Renal cortical epithelial cell (primary cell): ENCODE measurements around the gene LRRFIP1. TPM values are rescaled to one million over a fixed set of nuclear protein-coding genes. Genes with fewer than 3 reads are reported as not detected.

ENCODE experiments used
- DNase-seq: peaks from one replicate; pipeline ENCODE4 v3.0.0-alpha.2; 2011; ENCODE audit warnings: low read depth
- total RNA-seq: library from RNA; depleted of rRNA; stranded (reverse); fragments of >200 nt; gene quantifications from 2 replicates; pipeline ENCODE4 v1.2.3, GENCODE V29; 2014

Gene LRRFIP1
- total RNA-seq, 1 donor from 2014 or later, result 156 TPM

DNA sequence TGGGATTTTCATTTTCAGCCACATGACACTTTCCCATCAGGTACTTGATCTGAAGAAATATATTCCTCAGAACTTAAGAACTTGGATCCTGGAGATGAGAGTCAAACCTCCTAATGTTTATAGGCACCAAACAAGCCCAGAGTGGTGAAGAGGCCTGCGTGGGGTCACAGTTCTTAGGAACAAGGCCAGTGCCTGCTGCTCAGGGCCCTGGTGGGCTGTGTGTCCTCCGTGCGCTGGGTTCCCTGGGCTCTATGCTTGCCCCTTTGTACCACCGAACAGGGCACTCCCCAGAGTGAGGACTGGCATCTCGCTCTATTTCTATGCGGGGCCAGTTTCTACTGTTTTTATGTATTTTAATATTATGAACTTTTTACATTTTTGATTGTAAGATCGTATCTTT, 95.2 kb downstream of the LRRFIP1 start:
- no peak for DNase-seq

DNA sequence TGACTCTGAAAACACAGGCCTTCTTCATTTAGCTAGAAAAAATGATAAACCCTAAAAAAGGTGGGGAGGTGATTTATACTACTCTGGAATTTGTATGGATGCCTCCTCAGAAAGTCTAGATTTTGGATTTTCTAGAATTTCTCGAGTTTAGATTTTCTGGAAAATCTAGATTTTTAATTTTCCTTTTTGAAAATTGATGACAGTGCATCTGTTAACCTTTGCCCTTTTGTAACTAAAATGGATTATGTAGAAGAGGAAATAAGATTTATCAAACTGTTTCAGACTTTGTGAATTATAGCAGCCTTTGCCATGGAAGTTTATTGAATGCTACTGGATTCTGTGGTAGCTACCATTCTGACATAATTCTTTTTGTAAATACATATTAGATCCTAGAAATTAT, 95.6 kb downstream of the LRRFIP1 start:
- DNase-seq, result no peak

DNA sequence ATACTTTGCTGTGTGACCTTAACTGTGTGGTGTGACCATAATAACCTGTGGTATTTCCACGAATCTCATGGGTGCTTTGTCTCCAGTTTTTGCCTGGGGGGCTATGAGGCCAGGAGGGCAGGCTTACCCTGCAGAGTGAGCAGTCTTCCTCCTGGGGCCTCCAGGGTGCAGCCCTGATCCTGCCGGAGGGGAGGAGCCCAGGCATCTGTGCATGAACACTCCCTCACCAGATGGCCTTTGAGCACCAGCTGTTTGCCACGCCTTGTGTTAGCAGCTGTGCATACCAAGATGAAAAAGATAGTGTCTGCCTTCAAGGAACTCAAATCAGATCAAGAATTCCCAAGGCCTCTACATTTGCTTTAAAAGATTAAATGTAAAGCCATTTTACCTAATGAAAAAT, 96.2 kb downstream of the LRRFIP1 start:
- DNase-seq, result no peak

DNA sequence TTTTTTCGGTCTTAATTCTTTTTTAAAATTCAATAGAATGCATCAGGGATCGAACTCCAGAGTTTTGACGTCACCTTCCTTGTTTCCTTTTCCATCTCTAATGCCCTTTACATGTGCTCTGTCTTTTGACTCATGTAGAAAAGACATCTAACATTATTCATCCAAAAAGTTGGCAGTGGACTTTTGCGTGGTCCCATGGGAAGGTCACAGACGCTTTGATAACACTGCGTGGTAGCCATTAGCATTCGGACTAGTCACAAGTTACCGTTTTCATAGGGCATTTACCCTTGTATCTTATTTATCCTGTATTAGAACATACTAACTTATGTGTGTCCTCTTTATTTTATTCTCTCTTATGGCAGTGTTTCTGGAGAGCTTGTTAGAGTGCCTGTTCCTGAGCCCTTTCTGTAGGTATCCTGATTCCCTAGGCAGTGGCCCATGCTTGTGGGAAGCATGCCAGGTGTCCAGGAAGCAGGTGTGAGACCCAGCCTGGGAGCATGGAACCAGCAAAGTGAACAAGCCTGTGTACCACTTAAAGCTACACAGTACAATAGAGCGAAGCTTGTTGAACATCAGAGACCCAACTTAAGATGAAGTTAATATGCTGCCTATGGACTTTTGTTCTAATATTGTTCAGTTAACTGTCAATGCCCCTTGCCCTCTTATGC, 97.6 kb downstream of the LRRFIP1 start:
- no peak for DNase-seq

DNA sequence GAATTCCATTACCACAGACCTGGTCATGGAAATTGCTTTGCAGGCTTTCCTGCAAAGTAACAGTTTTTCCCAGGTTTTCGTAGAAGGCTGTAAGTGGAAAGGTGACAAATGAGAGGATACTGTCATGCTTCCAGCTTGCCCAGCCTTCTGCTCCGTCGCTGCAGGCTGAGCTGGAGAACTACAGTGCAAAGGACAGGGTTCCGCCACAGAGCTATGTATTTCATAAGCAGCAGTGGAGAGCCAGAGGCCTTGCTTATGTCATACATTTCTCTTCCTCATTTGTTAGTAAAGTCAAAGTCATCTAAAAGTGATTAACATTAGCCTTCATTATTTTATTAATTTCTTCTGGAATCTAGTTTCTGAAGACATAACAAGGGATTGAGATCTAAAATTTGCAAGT, 98.3 kb downstream of the LRRFIP1 start:
- DNase-seq, result no peak

DNA sequence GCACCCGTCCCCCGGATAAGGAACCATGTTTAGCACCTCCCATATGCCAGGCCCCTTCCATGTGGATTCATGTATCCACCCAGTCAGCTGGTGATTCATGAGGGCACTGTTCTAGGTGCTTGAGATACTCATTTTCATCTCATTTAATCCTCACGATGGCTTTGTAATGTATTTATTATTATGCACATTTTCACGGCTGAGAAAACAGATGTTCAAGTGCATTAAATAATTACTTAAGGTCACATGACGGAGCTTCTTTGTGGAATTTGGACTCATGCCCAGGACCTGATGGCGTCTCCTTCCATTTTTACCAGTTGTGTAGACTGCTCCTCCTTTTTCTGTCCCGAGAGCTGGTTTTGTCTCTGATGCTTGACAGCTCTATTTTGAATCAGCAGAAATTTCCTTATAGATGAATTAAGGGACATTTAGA, 99.0 kb downstream of the LRRFIP1 start:
- DNase-seq, result peak; percentile 48

- DNase-seq, result peak; percentile 55
Observed at GRCh38 chr2:237727363-237727762, 100.0 kb downstream of the LRRFIP1 start.

DNA sequence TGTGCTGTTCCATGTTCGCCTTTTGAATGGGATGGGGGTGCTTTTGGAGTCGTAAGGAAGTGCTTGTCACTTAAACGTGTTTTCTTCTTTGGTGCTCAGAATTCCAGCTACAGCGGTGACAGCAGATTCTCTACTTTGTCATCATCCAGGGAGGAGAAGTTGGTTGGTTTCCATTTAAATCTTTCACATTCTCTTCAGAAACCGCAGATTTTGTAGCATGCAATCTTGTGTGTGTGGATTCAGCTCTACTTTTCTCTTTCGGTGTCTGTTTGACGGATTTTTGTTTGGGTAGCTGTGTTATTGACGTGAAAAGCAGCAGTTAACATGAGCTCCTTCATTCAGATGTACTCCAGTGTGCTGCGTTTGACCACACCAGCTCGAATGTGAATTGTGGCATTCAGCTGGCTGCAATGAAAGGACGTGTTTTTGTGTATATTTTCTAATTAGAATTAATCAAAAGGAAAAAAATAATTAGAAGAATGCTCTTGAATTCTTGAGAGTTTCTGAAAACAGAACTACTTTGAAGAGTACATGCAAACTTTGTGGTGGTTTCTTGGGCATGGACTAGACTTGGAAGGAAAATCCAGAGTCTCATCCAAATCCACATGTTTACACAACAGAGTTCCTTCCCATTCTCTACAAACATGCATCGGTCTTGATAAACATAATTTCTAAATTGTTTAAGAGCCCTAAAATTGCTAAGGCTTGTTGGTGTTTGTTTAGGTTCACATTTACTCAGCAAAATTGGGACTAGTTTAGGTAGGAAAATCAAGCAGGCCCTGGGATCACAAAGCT, 102.5 kb downstream of the LRRFIP1 start:
- DNase-seq, result no peak

DNA sequence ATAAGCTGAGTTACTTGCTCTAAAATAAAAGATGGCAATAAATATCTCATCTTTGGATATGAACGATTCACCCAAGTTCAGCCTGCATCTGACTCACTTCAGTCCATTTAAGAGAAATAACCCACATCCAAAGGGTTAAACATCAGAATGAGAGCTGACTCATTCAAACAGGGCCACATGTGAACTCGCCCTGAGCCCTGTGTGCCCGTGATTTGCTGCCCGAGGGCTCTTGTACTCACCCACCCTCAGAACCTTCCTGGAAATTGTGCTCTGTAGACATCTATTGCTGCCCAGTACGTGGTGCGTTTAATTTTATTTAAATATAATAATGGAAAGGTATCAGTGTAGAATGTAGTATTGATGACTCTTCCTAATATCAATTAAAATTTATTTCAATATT, 104.3 kb downstream of the LRRFIP1 start:
- DNase-seq, result peak; percentile 90

DNA sequence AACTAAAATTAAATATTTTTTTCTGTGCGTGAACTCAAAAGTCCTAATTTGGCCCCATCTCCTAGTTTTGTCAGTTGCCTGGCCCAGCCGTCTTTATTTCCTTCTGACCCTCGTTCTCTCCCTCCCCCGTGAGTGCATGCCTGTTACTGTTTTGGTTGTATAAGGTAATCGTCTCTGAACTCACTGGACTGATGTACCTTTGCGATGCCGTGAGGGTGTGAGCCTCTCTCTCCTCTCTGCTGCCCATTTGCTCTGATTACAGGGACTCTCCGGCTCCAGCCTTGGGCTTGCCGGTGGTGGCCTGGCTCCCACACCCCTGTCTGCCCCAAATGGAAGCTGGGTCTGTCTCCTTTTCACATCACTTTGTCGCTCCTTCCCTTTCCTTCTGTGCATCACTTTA, 104.7 kb downstream of the LRRFIP1 start:
- DNase-seq, result peak; percentile 22

DNA sequence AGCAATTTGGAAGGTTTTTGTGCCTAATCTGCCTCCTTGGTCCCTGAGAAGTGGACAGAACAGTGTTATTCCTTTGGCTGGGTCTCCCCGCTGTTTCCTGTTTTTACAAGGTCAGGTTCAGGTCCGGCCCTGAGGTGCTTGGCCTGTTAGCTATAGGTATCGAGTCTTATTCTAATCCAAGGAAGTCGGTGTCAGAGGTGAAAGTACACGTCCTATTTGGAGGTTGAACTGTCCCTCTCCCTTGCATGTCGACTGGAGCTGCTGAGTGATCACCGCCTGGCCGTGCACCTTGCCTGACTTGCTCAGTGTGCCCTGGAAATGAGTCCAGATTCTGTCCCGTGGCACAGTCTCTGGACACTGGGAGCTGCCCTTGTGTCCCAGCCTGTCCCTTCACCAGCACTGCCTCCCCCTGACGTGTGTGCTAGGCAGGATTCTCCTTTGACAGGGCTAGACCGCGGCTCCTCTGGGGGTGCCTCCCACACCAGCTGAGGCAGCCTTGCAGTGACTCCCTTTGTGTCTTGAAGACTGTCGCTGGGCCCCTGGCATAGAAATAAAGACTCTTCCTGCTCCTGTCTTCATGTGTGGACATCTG, 105.5 kb downstream of the LRRFIP1 start:
- DNase-seq, result no peak

- DNase-seq, result peak; percentile 66
Observed at GRCh38 chr2:237733677-237734300, 106.4 kb downstream of the LRRFIP1 start.

GRCh38 chr2:237734905-237735623, 107.7 kb downstream of the LRRFIP1 start:
- no peak for DNase-seq

DNA sequence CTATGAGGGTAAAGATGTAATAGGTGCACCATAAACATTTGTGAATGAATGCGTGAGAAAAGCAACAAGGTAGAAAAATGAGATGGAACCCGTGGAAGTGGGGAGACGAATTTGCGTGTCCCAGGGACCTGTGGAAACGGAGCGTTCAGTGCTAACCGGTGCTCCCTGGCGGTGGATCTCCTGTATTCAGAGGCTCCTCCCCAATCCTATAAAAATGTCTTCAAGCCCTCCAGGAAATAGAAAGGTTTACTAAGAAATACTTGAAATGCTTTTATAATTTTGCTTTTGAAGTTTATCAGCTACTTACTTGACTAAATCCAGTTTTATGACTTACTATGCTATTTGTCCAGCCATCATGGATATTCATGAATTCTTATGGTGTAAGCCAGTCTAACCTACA, 108.4 kb downstream of the LRRFIP1 start:
- DNase-seq, result no peak

DNA sequence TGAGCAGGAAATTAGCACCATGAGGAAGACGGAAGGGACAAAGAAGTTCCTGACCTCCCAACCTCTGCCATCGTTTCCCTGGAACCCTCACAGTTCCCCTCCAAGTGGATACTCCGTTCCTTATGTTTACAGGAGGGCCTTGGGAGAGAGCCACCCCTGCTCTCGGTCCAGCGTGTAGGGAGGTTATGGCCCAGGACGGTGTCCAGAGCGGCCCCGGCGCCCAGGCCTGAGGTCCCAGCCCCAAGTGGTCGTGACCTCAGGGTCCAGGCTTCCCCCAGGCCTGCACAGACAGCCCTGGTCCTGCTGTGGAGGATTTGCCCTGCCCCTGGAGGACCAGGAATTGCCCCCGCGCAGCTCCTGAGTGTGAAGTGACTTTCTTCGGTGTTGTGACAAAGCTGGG, 109.4 kb downstream of the LRRFIP1 start:
- DNase-seq, result no peak

DNA sequence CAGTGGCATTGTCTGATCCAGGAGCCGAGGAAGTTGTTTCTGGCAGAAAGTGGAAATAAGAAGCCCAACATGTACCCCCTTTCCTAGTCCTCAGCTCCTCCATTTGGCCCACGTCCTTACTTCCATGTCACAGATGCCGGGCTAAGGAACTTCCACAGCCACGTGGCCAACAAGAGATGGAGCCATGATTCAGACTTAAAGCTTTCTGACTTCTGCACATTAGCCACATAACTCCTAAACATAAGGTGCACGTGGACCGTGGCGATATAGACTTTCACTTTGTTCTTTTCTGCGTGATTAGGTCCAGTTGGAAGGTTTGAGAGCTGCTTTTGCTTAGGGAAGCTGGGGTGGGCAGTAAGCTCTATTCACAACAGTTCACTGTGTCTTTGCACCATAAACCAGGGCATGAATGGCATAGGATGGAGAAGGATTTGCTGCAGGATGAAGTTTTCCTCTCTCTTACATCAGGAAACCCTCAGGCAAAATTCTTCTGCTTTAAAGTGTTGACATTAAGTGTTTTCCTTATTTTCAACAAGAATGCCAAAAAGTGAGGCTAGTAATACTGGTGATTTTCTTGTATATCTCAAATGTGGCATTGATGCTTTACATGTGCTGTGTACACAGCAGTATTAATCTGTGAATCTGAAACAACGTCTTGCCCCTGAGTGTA, 109.9 kb downstream of the LRRFIP1 start:
- DNase-seq, result no peak

GRCh38 chr2:237738255-237738654, 110.9 kb downstream of the LRRFIP1 start:
- DNase-seq, result no peak

GRCh38 chr2:237739101-237739500, 111.7 kb downstream of the LRRFIP1 start:
- no peak for DNase-seq

DNA sequence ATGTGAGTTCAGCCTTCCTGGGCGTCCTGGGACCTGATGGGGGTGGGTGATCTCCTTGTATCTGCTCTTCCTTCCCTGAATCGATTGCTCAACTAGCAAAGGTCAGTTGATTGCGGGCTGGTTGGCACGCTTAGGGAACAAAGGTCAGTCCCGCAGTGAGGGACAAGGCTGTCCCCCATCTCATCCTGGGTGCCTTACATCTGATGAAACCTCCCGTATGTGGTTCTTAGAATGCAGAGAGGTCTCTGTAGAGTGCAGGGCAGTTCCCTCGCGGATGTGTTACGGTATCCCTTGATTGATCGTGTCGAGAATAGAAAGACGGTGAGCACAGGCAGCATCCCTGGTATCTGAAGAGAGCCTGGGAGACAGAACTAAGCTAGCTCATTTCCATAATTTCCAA, 114.8 kb downstream of the LRRFIP1 start:
- DNase-seq, result no peak

DNA sequence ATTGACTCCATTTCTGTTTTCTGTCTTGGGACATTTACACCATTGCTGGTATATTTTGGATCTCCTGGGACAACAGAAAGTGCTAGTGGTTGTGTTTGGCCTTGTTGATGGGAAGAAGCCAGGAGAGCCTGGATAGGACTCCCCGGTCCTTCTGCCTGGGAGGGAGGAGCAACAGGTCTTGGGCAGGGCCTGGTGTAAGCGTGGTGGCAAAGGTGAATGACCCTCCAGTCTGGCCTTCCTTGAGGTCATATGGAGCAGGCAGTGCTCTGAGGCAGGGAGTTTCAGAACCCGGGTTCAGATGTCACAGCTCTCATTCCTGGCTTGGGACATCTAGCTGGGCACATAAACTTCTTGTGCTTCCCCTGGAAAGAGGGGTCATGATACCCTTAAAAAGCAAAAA, 115.2 kb downstream of the LRRFIP1 start:
- DNase-seq, result no peak

GRCh38 chr2:237743024-237743423, 115.6 kb downstream of the LRRFIP1 start:
- no peak for DNase-seq
